Left forelimb (tissue), 1 donor: ENCODE results near the gene YWHAH.

Source experiments
- DNase-seq: peaks from one replicate; pipeline ENCODE4 v3.0.0-alpha.2; 2018; ENCODE audit warnings: low spot score

YWHAH gene

DNA sequence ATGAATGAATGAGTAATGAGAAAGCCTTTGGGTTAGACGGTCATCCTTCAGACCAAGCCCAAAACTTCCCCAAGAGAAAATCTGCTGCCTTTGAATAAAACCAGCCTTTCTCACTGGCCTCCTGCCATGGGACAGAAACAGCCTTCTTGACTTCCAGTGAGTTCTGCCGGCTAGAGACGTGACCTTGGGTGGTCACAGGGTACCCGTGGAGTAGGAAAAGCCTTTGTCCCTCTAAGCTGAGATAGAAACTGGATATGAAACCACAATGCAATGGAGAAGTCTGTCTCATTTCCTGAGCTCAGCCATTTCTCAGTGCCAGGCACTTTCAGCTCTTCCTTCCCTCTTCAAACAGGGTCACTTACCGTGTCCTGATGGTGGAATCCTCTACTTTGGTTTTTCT is 21.2 kb upstream of the YWHAH start:
- no peak for DNase-seq

DNA sequence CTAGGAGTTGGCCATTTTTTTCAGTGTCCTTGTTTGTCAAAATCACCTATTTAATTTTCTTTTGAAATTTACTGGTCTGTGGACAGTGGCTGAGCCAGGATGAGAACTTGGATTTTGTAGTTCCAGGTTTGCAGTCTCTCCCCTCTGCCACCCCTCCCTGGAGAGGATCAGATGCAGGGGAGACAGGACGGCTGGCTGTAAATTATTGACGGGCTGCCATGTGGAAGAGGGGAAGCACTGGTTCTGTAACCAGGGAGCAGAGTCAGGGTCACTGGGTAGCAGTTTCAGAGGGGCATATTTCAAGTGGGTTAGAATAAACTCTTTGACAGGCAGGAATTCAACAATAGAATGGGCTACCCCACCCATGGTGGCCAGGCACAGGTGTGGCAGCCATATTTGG is 20.6 kb upstream of the YWHAH start:
- DNase-seq = no peak

DNA sequence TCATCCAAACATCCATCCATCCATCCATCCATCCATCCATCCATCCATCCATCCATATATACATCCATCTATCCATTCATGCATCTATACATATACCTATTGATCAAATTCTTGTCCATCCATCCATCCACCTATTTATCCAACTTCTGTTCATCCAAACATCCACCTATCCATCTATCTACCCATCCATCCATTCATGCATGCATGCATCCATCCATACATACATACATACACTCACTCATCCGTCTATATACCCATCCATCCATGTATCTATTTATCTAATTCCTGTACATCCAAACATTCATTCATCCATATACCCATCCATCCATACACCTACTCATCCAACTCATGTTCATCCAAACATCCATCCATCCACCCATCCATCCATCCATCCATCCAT is 19.3 kb upstream of the YWHAH start:
- DNase-seq = no peak

DNA sequence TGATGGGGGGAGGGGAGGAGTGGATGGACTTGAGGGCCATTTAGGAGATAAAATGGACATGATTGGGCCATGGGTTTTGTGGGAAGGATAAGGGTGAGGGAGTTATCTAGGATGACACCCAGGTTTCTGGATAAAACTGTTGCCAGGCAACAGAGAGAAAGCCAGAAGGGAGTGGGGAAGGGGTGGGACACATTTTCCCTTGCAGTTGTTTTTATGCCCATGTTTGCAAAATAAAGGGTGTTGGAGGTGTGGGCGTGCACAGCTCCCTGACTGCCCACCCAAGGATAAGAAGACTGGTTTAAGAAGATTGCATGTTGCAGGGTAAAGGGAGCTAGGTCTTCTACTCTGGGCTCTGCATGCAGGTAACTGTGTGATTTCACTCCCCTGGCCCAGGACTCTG is 18.3 kb upstream of the YWHAH start:
- no peak for DNase-seq

- DNase-seq = no peak
Observed at GRCh38 chr22:31926969-31927368, 17.4 kb upstream of the YWHAH start.

DNA sequence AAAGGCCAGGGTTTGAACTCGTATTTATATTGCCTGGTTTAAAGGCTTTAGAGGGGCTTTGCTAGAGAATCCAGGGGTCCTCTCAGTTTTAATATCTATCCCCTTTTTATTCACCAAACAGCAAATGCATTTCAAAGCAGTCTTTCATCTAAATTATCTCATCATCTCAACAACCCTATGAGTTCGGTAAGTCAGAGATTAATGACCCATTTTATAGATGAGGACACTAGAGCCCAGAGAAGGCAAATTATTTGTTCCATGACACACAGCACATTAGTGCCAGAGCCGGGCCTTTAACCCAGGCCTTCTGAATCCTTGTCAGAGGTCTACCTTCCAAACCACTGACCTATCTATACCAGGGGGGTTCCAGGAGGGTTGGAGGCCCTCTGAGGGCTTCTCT is 16.8 kb upstream of the YWHAH start:
- no peak for DNase-seq

GRCh38 chr22:31929167-31929930 is 15.0 kb upstream of the YWHAH start:
- peak; percentile 74 for DNase-seq

- DNase-seq = no peak
Observed at GRCh38 chr22:31932863-31933262, 11.5 kb upstream of the YWHAH start.

DNA sequence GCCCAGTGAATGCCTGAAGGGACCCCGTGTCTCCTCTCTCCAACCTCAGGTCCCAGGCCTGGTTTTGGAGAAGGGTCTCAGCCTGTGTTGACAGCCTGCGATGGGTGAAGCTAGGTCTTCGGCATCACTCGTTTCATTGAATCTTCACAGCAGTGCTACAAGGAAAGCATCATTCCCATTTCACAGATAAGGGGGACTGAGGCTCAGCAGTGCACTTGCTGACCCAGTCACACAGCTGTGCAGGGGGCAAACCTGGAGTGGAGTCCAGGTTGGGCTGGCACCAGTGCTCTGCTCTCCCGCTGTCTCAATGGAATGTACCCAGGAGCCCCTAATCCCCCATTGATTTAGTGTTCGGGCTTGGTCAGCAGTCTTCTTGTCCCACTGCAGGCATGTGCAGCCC is 10.9 kb upstream of the YWHAH start:
- DNase-seq = no peak

- DNase-seq = no peak
Observed at GRCh38 chr22:31933816-31934482, 10.4 kb upstream of the YWHAH start.

DNA sequence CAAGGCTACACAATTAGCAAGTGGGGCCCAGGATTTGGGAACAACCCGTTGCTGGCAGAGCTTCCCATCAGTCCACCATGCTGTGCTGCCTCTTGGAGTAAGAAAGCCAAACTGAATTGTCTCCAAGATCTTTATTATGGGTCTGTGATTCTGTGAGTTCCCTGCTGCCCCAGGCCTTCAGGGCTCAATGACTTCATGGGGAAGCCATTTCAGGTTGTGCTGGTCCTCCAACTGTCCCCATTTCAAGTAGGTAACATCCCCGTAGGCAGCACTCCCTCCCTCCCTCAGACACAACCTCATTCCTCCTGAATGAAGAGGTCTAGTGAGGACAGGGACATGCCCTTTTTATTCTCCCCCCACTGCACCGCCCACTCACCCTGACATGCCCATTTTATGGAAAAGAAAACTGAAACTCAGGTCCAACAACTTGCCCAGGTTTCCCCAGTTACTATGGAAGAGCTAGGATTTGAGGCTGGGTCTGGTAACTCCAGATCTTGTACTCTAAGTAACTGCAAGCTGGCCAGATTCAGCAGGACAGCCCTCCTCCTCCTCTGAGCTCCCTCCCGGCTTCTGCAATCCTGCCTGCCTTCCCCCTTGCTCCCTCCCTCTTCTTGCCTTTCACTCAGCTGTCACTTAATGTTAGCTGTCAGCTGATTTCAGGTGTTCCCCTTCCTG is 8.2 kb upstream of the YWHAH start:
- no peak for DNase-seq

GRCh38 chr22:31937341-31937740 is 7.0 kb upstream of the YWHAH start:
- DNase-seq = no peak

DNA sequence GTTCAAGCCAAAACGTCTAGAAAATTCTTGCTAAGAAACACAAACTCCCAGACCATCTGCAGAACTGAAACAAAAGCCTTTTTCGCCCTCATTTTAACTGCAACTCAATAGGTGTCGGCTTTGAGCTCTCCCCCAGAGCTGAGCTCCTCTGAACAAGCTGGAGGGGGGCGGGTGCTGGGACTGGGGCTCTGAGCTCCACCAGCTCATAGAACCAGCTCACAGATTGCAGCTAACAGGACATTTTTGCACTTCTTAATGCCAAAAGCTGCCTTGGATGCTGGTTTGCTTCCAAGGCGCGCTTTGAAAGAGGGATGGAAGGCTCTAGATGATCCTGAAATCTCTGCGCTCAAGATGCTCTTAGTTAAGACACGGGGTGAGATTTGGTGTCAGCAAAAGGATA is 6.0 kb upstream of the YWHAH start:
- no peak for DNase-seq

- DNase-seq = no peak
Observed at GRCh38 chr22:31940506-31940905, 3.8 kb upstream of the YWHAH start.

DNA sequence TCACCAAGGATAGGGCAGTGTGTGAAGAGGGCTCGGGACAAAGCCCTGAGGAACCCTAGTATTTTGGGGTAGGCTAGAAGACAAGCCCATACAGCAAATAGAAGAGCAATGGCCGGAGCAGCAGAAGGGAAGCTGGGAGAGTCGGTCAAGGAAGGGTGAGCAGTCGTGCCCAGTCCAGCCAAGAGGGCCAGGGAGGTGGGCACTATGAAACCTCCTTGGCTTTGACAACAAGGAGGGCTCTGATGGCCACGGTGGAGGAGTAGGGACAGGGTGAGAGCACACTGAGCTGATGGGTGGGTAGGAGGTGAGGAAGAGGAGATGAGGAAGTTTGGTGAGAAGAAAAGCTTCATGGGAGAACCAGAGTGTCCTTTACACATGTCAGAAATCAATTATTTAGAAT is 2.2 kb upstream of the YWHAH start:
- no peak for DNase-seq

- no peak for DNase-seq
Observed at GRCh38 chr22:31943206-31943977, 943 bp upstream of the YWHAH start.

DNA sequence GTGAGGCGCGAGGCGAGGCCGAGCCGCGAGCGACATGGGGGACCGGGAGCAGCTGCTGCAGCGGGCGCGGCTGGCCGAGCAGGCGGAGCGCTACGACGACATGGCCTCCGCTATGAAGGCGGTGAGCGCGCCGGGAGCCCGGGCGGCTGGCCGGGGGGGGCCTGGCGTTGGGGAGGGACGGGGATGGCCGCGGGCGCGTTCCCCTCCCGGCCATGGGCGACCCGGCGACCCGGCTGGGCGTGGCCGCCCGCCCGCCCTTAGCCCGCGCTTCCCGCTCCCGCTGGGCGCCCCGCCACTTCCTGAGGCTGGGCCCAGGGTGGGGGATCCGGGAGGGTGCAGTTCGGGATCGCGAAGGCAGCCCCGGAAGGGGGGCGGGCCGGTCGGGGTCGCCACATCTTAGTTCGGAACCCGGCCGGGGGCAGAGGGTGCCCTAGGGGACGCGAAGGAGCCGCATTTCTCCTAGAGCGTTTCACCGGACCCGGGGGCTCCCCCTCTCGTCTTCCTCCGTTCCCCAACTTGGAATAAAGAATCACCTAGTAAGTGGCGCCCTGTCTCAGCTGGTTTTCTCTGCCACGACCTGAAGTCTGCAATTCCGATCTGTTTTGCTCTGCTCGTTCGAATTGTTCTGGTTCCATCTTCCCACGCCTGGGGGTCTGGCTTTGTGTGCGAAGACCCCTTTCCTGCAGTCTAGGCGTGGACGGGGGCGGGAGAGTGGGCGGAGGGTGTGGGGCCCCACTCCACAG is 536 bp downstream of the YWHAH start:
- peak; percentile 83 for DNase-seq

DNA sequence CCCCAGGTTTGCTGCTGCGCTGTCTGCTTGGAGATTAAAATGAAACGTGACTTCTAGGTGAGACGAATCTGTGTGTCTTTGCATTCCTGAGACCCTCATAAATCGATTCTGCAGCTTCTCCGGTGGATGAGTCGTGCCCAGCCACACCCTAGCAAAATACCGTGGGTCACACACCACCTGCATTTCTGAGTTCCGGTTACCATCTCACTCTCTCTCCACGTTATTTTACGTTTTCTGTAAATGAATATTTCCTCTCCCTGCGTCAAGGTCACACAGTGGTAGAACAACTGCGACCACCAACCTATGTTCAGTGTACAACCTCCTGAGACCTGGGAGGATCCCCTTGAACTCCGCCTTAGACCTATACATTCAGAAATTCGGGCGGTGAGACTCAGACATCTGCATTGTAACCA is 1.1 kb downstream of the YWHAH start:
- DNase-seq = no peak

- DNase-seq = no peak
Observed at GRCh38 chr22:31945971-31946680, 1.8 kb downstream of the YWHAH start.

DNA sequence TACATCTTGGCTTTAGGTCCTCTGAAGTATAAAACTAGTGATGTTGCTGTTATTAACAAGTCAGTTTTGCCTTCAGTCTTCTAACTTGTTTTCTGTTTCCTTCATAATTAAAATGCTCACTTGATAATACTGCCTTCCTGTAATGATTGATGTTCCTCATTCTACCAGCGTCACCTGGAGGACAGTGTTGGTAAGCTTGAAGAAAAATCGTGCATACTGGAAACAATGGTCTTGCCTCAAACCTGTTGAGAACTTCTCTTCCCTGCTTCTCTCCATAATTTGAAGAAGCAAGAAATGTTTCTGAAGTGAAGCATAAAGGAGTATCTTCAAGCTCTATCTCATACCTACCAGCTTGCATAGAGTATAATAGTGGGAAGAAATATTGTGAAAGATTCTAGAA is 3.0 kb downstream of the YWHAH start:
- DNase-seq = no peak

- no peak for DNase-seq
Observed at GRCh38 chr22:31948002-31948401, 3.7 kb downstream of the YWHAH start.
